LNCaP clone FGC (cell line): ENCODE data around the gene CSNK1G2.

Experiments used
- DNase-seq: peaks from one replicate; pipeline ENCODE4 v3.0.0-alpha.2; 2011; ENCODE audit warnings: low read depth
- H3K4me3 ChIP-seq: 2 replicates; pipeline ENCODE4 v1.5.1; 2011; ENCODE audit warnings: mild to moderate bottlenecking, low read depth, low read length, control low read depth
- TF ChIP-seq, protein P1 (sequence below): IDR thresholded peaks from 2 replicates; pipeline ENCODE4 v1.5.1; 2012; ENCODE audit warnings: mild to moderate bottlenecking; ENCODE audit not compliant: control insufficient read depth, insufficient read depth; ENCODE audit errors: extremely low read depth

CSNK1G2 gene

DNA sequence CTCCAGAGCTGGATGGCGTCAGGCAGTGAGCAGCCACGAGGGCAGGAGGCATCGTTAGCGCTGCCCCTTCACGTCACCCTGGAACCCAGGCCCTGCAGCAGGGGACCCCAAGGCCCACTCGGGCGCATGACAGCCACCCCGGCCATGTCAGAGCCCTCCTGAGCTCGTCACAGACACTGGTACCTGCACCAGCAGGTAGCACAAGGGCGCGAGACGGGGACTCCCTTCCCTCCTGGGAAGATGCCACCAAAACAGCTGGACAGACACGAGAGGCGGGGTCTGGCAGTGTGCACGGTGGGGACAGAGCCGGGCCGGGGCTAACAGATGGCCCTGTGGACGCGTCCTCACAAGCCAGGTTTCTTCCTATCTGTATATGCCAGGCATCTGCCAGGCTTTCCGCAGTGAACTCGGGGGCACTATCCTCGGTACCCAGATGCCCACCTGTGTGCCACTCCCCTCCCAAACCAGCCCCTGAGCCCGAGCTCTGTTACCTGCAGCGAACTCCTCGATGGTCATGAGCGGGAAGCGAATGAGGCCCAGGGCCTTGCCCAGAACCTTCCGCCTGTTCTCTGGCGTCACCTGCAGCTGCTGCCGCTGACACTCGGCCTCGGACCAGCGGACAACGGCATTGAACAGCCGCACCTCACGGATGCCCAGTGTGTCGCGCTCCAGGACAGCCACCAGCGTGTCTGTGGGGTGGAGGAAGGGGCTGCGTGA lies 48.7 kb downstream of the CSNK1G2 start:
- TF ChIP-seq, protein P1, sequence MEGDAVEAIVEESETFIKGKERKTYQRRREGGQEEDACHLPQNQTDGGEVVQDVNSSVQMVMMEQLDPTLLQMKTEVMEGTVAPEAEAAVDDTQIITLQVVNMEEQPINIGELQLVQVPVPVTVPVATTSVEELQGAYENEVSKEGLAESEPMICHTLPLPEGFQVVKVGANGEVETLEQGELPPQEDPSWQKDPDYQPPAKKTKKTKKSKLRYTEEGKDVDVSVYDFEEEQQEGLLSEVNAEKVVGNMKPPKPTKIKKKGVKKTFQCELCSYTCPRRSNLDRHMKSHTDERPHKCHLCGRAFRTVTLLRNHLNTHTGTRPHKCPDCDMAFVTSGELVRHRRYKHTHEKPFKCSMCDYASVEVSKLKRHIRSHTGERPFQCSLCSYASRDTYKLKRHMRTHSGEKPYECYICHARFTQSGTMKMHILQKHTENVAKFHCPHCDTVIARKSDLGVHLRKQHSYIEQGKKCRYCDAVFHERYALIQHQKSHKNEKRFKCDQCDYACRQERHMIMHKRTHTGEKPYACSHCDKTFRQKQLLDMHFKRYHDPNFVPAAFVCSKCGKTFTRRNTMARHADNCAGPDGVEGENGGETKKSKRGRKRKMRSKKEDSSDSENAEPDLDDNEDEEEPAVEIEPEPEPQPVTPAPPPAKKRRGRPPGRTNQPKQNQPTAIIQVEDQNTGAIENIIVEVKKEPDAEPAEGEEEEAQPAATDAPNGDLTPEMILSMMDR: no peak
- DNase-seq: no peak
- no peak overlapping the region for H3K4me3 ChIP-seq

DNA sequence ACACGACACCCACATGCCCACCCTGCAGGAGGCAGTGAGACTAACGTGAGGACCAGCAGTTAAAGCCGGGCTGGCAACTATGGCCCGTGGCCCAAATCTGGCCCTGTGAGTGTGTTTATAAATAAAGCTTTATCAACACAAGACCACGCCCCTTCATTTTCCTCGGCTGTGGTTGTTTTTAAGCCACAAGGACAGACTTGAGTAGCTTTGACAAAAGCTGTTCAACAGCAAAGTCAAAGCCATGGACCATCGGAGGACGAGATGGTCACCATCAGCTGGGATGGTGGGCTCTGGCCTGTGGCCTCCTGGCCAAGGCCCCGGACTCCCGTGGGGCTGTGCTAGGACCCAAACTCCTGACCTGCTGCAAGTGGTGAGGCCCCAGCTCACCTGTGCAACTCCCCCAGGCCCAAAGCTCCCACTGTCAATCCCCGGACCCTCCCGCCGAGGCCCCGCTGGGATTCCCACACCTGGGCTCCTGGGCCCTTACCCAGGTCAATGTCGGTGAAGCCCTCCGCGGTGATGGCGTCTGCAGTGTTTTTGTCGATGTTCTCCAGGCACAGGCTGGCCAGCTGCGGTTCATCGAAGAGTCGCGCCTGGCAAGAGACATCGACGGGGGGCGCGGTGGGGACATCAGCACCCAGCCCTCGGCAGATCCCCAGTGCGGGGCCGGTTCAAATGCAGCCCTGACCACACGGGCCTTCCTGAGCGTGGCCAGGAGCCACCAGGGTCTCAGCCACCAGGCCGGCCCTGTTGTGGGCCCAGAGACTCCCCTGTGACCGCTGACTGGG lies 49.5 kb downstream of the CSNK1G2 start:
- no peak overlapping the region for H3K4me3 ChIP-seq
- DNase-seq: no peak
- TF ChIP-seq, protein P1: no peak

DNA sequence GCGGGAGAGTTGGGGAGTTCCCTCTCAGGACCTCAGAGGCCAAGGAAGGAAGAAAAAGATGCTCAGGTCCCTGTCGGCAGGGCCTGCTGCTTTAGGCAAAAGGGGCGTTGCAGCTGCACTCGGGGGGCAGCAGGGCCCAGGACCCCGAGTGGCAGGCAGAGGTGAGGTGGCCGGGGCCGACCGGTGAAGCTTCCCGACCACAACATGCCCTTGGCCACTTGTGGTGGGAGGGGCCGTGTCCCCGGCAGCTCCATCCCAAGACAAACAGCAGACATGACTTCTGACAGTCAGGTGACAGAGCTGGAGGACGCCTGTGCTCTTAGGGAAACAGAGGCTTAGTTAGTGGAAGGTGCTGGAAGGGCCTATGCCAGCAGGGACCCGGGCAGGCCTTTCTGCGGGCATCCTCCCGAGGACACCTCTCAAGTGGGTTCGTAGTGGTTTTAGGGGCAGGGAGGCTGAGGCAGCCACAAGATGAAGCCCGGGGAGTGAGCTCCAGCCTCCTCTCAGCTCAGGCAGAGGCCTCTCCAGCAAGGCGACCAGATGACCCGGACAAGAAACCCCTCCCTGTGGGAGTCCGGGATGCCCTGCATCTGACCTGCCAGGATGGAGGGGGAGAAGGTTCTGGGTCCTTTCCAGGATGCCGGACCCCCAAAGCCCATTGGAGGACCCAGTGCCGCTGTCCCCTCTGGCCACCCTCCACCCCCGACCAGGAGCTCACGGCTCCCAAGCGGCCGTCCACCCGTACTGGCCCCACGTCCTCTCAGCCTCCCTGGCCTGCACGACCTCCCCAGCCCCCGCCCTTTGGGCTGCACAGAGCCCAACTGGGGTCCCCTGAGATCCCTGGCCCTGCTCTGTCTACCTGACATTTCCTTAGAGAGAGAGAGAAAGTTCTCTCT lies 50.3 kb downstream of the CSNK1G2 start:
- DNase-seq: no peak
- TF ChIP-seq, protein P1: no peak
- H3K4me3 ChIP-seq: no peak overlapping the region

DNA sequence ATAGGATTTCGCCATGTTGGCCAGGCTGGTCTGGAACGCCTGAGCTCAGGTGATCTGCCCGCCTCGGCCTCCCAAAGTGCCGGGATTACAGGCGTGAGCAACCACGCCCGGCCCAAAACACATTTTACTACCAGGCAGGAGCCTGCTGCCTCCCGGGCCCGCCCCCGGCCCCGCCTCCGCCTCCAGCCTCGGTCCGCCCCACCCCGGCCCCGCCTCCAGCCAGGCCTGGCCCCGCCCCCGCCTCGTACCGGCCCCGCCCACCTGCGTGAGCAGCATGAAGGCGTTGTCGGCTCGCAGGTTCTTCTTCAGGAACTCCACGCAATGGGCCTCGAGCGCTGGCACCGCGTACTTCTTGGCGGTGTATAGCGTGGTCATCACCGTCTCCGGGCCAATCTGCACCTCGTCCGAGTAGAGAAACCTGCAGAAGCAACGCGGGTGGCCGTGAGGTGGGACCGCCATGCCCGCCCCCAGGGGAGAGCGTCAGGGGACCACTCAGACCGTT lies 51.8 kb downstream of the CSNK1G2 start:
- TF ChIP-seq, protein P1: no peak
- no peak overlapping the region for H3K4me3 ChIP-seq
- no peak for DNase-seq

DNA sequence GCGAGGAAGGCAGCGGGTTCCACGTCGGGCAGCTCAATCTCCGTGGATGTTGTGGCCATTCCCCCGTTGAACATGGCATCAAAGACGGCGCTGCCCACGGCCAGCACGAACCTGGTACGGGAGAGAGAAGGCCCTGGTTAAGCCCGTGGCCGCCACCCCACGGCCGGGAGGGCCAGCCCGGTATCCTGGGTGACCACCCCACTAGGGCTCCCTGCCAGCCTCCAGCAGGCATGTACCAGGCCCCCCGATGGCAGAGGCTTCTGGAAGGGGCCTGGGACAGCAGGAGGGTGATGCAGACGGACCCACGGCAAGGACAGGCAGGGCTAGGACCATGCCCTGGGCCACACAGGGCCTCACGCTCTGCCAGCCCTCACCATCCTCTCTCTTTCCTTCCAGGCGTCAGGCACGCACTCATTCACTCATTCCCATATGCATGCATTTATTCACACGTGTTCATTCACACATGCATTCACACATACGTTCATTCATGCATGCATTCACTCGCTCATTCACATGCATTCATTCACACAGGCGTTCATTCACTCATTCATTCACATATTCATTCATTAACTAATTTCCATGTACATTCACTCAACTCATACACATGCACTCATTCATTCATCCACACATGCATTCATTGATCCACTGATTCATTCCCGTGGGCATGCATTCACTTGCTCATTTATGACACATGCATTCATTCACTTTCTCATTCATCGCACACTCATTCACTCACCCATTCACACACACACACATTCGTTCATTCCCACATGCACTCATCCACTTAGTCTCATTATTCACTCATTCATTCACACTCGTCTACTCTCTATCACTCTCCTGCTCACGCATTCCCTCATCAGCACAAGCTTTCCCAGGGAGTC lies 56.6 kb downstream of the CSNK1G2 start:
- TF ChIP-seq, protein P1: no peak
- no peak overlapping the region for H3K4me3 ChIP-seq
- DNase-seq: no peak
